Measurements from ENCODE around the gene B4GALNT4.

- TF ChIP-seq CTCF (IDR thresholded peaks at IDR 0.05) (no peak), ZFX (IDR thresholded peaks at IDR 0.05; ENCODE audit: borderline replicate concordance) (no peak)
These were observed 57.6 kb downstream of the B4GALNT4 start for GRCh38 chr11:426851-427250.
